ENCODE data around the gene SLC12A3.
A peak's percentile ranks its signal among the peaks of the same experiment; 100 is the strongest.

SLC12A3 gene

GRCh38 chr16:56939801-56940200 lies 74.8 kb downstream of the SLC12A3 start:
- DNase-seq (ENCODE audit: low read depth in 2 of 2), result no peak

- DNase-seq (ENCODE audit: low read depth in 2 of 2), result no peak
Measured at GRCh38 chr16:56941092-56941491, 76.1 kb downstream of the SLC12A3 start.

DNA sequence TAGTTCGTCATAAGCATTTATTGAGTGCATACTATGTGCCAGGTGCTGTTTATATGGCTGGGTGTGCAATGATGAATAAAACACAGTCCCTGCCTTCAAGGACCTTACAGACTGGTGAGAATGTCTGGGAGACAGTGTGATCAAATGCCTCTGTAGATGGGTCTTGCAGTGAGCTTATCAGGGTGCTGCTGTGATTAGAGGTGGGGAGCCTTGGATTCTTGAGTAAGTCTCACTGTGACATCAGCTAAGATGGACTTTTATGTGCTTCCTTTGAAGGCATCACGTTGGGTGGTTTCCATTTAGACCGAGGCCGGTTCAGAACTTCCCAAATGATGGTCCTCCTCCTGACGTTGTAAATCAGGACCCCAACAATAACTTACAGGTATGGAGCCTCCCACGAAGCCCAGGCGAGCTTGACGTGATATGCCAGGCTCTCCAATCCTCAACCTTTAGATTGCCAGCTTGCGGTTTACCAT lies 76.9 kb downstream of the SLC12A3 start:
- no peak for DNase-seq (ENCODE audit: low read depth in 2 of 2)

DNA sequence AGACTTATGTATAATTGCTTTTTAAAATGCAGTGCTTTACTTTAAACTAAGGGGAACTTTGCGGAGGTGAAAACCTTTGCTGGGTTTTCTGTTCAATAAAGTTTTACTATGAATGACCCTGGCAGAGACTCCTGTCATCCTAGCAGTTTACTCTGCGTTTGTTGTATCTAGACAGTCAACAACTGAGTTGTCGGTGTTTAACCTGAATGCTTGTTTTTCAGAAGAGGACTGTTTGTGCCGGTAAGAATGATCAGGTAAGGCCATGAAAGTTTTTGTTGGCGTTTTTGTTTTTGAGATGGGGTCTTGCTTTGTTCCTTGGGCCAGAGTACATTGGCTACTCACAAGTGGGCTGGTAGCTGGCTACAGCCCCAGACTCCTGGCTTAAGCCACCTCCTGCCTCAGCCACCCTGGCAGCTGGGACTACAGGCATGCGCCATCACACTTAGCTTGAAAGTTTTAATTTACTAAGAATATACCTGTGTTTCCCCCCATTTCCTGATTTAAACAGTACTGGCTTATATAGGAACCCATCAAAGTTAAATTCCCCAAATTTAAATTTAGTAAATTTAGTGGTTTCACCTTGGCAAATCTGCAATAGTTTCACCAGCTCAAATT lies 78.9 kb downstream of the SLC12A3 start:
- no peak for DNase-seq (ENCODE audit: low read depth in 2 of 2)

GRCh38 chr16:56944954-56945839 lies 80.2 kb downstream of the SLC12A3 start:
- no peak for DNase-seq (ENCODE audit: low read depth in 2 of 2)

GRCh38 chr16:56945847-56946527 lies 81.0 kb downstream of the SLC12A3 start:
- DNase-seq (ENCODE audit: low read depth in 2 of 2), result no peak

DNA sequence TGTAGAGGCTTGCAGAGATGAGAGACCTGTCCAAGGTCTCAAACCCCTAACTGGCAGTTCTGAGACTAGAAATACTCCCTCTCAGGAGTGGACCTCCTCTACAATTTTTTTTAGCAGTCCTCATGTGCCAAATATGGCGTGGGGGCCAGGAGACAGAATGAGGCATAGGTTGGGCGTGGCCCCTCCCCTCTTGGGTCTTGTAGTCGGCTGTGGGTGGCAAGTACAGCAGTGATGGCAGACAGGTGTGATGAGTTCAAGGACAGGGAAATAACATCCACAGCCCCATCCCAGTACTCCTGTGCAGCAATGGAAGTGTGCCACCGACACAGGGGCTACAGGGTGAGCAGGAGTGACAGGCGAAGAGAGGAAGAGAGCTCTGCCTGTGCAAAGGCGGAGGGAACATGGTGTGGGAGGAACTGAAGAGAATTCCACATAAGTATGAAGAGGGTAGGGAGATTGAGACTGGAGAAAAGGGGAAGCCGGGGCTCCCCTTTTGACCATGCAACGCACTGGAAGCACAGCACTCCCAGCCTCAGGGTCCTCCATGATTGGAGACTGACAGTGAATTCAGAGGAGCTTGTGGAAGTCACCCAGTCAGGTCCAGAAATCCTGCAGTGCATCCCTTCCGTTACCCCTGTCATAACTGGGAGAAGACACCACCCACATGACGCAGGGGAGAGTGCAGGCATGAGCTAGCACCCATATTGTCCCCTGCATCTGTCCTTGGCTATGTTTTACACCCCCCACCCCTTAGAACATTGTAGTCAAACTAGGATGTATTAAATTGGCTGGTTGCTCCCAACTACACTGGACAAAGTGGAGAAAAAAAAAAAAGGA lies 82.0 kb downstream of the SLC12A3 start:
- DNase-seq (ENCODE audit: low read depth in 2 of 2), result no peak

DNA sequence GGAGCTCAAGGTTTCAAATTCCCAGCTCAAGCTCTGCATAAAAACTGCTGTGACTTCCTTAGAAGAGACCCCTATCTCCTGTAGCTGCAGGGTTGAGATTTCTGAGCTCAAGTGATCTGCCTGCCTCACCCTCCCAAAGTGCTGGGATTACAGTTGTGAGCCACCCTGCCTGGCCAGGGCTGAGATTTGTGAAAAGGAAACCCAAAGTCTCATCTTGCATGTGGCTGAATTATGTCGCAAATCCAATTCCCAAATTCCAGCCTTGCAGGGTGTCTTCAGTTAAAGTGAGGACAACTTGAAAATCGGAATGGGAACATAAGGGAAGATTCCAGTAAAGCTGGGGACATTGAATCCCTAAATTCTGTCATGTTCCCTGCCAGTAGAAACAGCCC lies 82.6 kb downstream of the SLC12A3 start:
- no peak for DNase-seq (ENCODE audit: low read depth in 2 of 2)

DNA sequence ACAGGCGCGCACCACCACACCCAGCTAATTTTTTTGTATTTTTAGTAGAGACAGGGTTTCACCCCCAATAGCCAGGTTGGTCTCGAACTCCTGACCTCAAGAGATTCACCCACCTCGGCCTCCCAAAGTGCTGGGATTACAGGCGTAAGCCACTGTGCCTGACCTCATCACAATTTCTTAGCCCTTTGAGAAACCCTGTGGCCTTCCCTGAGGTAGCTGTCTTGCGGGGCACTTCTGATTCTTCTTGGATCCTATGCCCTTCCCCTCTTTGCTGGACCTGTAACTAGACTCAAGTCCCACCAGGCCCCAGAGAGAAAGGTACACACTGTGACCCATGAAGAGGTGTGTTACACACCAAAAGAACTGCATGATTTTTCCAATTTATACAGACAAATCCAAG lies 83.2 kb downstream of the SLC12A3 start:
- DNase-seq (ENCODE audit: low read depth in 2 of 2), result no peak

DNA sequence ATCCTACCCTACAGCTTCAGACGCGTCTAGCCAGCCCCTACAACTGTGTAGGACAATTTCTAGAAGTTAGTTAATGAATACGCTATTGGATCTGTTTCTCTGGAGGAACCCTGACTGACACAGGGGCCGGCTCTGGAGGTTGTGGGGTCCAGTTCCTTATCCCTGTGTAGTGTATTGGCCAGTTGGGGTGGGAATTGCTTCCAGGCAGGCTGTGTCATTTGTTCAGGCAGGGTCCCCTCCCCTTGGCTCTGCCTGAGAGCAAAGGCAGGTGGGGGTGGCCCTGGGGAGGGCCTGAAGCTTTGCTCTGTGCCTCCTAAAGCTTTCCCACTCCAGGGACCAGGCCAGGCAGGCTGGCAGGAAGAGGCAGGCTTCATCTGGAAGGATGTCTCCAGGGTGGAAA lies 85.0 kb downstream of the SLC12A3 start:
- no peak for DNase-seq (ENCODE audit: low read depth in 2 of 2)

DNA sequence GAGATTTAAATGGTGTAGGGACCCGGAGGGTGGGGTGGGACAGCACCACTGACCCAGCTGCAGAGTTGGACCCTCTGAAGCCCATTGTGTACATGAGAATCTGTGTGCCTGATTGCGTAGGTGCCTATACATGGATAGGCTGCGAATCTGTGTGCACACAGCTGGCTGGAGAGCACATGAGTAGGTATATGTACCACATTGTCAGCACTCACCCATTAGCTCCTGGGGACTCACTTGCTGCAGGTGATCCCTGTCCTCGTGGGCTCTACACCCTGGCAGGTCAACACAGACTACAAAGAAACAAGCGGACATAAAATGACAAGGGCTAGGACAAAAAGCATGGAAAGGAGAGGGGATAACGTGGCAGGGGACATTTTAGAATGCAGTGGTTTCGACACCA lies 85.4 kb downstream of the SLC12A3 start:
- no peak for DNase-seq (ENCODE audit: low read depth in 2 of 2)

DNA sequence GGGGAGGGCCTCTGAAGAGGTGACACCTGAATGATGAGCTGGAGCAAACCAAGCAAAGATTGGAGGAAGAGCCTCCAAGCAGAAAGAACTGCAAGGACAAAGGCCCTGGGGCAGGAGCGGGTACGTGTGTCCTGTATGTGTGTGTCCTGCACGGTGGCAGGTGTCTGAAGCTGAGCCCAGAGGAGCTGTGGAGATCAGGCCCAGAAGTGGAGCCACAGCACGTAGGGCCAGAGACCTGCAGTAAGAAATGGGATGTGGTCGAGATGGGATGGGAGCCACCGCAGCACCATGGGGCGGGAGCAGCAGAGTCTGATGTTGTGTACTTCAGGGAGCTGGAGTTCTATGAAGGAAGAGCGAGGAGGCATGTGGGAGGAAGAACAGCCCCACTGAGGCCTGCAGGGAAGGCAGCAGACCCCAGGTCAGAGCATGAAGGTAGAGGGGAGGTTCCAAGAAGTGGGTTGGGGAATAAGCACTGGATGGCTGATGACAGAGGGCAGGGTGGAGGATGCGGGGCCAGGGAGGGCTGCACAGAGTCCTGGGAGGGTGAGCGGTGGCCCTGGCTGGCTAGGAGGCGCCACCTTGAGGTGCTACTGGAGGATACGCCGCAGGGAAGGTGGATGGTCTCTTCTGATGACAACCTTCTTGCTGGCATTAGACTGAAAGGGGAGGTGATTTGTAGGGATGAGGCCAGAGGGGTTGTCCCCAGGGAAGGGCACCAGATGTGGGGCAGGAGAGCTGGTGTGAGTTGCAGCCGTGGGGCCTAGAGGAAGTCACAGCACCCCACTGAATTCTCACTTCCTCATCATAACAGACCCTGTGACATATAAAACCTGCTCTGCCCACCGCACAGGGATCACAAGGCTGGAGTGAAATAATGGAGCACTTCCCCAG lies 86.1 kb downstream of the SLC12A3 start:
- DNase-seq (ENCODE audit: low read depth in 2 of 2), result peak in 1 of 2 donors; percentile 52

DNA sequence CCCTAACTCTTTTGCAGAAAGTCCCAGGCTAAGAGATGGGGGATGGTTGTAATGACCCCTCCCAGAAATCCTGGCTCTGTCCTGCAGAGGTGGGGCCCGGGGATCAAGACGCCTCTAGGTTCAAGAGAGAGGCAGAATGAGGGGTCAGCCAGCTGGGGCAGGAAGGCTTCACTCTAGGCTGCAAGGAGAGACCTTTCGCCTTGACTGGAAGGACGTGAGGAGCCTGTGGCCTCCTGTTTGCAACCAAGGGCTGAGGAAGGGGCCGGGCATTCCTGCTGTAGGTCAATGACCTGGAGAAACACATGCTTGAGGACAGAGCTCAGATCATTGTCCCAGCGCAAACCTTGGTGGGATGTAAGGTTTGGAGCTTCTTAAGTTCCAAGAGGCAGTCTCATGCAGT lies 88.0 kb downstream of the SLC12A3 start:
- no peak for DNase-seq (ENCODE audit: low read depth in 2 of 2)

DNA sequence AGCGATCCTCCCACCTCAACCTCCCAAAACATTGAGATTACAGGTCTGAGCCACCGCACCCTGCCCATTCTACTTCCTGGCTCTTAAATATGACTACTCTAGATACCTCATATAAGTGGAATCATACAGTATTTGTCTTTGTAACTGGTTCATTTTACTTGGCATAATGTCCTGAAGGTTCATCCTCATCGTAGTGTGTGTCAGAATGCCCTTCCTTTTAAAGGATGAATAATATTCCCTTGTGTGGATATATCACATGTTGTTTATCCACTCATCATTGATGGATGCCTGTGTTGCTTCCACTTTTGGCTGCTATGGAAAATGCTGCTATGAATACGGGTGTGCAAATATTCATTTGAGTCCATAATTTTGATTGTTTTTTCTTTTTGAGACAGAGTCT lies 91.1 kb downstream of the SLC12A3 start:
- DNase-seq (ENCODE audit: low read depth in 2 of 2), result no peak

- no peak for DNase-seq (ENCODE audit: low read depth in 2 of 2)
Measured at GRCh38 chr16:56956756-56957155, 91.7 kb downstream of the SLC12A3 start.

DNA sequence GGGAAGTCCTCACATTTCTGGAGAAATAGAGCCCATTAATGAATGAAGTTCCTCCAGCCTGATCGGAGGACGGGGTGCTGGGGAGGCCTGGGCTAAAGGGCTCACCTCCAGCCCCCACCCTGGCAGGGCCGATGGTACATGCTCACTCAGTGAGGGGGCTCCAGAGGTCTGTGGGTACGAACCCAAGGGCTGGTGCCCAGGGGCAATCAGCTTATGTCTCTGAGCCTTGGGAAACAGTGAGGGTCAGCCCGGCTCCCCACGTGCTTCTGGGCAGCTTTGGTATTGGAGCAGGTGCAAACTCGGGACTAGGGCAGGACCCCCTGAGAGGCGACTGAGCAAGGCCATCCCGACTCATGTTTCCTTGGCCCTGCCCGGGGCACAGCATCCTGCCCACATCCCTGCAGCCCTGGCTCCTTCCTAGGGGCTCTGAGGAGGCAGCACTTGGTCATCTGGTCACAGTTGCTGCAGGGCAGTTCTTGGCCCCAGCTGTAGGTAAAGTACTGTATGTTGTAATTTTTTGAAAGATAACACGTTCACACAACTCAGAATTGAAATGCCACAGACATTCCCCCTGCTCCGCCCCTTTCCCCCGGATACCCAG lies 95.8 kb downstream of the SLC12A3 start:
- no peak for DNase-seq (ENCODE audit: low read depth in 2 of 2)

DNA sequence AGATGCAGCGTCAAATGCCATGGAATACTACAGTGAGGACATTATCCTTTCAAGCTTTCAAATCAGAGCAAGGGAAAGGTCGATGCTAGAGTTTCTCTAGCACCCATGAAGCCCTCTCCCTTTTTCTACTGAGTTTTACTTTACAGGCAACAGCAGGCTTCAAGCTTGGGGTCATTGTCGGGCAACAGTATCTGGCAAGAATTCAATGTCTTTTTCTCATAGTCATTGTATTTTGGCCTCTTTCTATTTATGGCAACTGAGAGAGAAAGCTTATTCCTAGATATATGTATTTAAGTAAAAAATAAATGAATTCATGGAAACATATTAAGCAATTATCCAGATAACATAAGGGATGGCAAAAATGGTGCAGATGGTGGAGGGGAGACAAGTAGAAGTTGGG lies 96.4 kb downstream of the SLC12A3 start:
- DNase-seq (ENCODE audit: low read depth in 2 of 2), result no peak

DNA sequence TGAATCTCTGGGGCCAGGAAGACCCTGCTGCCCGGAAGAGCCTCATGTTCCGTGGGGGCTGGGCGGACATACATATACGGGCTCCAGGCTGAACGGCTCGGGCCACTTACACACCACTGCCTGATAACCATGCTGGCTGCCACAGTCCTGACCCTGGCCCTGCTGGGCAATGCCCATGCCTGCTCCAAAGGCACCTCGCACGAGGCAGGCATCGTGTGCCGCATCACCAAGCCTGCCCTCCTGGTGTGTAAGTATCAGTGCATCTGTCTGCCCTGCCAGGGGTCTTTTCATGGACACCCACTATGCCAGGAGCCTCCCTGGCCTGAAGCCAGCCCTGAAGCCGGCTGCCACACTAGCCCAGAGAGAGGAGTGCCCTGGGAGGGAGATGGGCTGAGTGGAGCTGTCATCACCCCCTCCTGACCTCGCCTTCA lies 96.9 kb downstream of the SLC12A3 start, which contains the start of gene CETP:
CETP (plus strand) TSS at position 100 of the 431 bp plus-strand sequence; CDS start at position 130, 30 bp downstream.
- no peak for DNase-seq (ENCODE audit: low read depth in 2 of 2)

- peak; percentile 97 to 98 for DNase-seq (ENCODE audit: low read depth in 2 of 2)
Measured at GRCh38 chr16:56964243-56965148, 99.5 kb downstream of the SLC12A3 start.

Data from activated CD4-positive, alpha-beta T cell treated with anti-CD3 and anti-CD28 coated beads for 24 hours (primary cell).